Neuronal stem cell (in vitro differentiated cells): ENCODE measurements around the gene EGFL8.
A peak's percentile ranks its signal among the peaks of the same experiment; 100 is the strongest.

Experiments used
- DNase-seq: peaks from one replicate; pipeline ENCODE4 v3.0.0-alpha.2; 2013; ENCODE audit warnings: low spot score
- H2AFZ ChIP-seq: one replicate; pipeline ENCODE4 v1.6.1; 2013; ENCODE audit warnings: mild to moderate bottlenecking, low read length, inconsistent platforms
- H2AK5ac ChIP-seq: 2 replicates; pipeline ENCODE4 v1.6.1; 2013; ENCODE audit warnings: low read depth, mild to moderate bottlenecking, inconsistent platforms, low read length, moderate library complexity, mixed read lengths
- H2BK120ac ChIP-seq: 2 replicates; pipeline ENCODE4 v1.6.1; 2013; ENCODE audit warnings: low read depth, mild to moderate bottlenecking, inconsistent platforms, low read length, moderate library complexity, mixed read lengths
- H2BK12ac ChIP-seq: one replicate; pipeline ENCODE4 v1.6.1; 2013; ENCODE audit warnings: low read length, inconsistent platforms
- H2BK15ac ChIP-seq: 2 replicates; pipeline ENCODE4 v1.6.1; 2013; ENCODE audit warnings: mild to moderate bottlenecking, low read length, inconsistent platforms, mixed read lengths
- H2BK5ac ChIP-seq: one replicate; pipeline ENCODE4 v1.6.1; 2013; ENCODE audit warnings: inconsistent platforms, mild to moderate bottlenecking, low read length, moderate library complexity
- H3K14ac ChIP-seq: one replicate; pipeline ENCODE4 v1.6.1; 2013; ENCODE audit warnings: low read length, inconsistent platforms
- H3K18ac ChIP-seq: 2 replicates; pipeline ENCODE4 v1.6.1; 2013; ENCODE audit warnings: low read length, inconsistent platforms
- H3K23ac ChIP-seq: 2 replicates; pipeline ENCODE4 v1.6.1; 2013; ENCODE audit warnings: low read depth, mild to moderate bottlenecking, mixed read lengths, low read length, inconsistent platforms; ENCODE audit not compliant: poor library complexity
- H3K27ac ChIP-seq: replicated peaks from 3 replicates; pipeline ENCODE4 v1.5.1; 2013; ENCODE audit warnings: low read length, inconsistent platforms
- H3K27me3 ChIP-seq, 3 experiments: 2 replicates each; pipeline ENCODE4 v1.6.1; 2013; ENCODE audit warnings: low read length in 3 of 3, mild to moderate bottlenecking in 2 of 3, inconsistent platforms in 1 of 3, low read depth in 1 of 3, mixed read lengths in 1 of 3, moderate library complexity in 1 of 3; ENCODE audit not compliant: control insufficient read depth in 3 of 3, insufficient read depth in 3 of 3
- H3K36me3 ChIP-seq, 2 donors: replicated peaks in 1 of 2; 2 replicates each; pipeline ENCODE4 v1.6.1; 2013; ENCODE audit warnings: low read length in 2 of 2; ENCODE audit not compliant: control insufficient read depth in 2 of 2, insufficient read depth in 2 of 2
- H3K4ac ChIP-seq: 2 replicates; pipeline ENCODE4 v1.6.1; 2013; ENCODE audit warnings: inconsistent platforms, mild to moderate bottlenecking, low read length, moderate library complexity
- H3K4me1 ChIP-seq, 2 donors: 1 replicate in 1 of 2; 2 replicates in 1 of 2; pipeline ENCODE4 v1.6.1; 2013; ENCODE audit warnings: low read length in 2 of 2, low read depth in 1 of 2; ENCODE audit not compliant: control insufficient read depth in 2 of 2, insufficient read depth in 1 of 2
- H3K4me2 ChIP-seq: one replicate; pipeline ENCODE4 v1.6.1; 2013; ENCODE audit warnings: mild to moderate bottlenecking, low read length, inconsistent platforms; ENCODE audit not compliant: insufficient read depth, poor library complexity, severe bottlenecking
- H3K4me3 ChIP-seq, 2 donors: 2 replicates each; pipeline ENCODE4 v1.5.1; 2013; ENCODE audit warnings: low read length in 2 of 2, mild to moderate bottlenecking in 2 of 2, inconsistent platforms in 1 of 2, moderate library complexity in 1 of 2
- H3K79me1 ChIP-seq: one replicate; pipeline ENCODE4 v1.6.1; 2013; ENCODE audit warnings: low read depth, mild to moderate bottlenecking, inconsistent platforms, low read length, moderate library complexity
- H3K9ac ChIP-seq: one replicate; pipeline ENCODE4 v1.6.1; 2013; ENCODE audit warnings: mild to moderate bottlenecking, low read depth, low read length, inconsistent platforms; ENCODE audit not compliant: poor library complexity
- H3K9me3 ChIP-seq, 2 donors: replicated peaks in 1 of 2; 2 replicates each; pipeline versions ENCODE3 to v1.6.1; 2013; ENCODE audit warnings: low read length in 2 of 2, mild to moderate bottlenecking in 2 of 2, inconsistent platforms in 1 of 2, low read depth in 1 of 2, mixed read lengths in 1 of 2, moderate library complexity in 1 of 2; ENCODE audit not compliant: control insufficient read depth in 2 of 2, insufficient read depth in 1 of 2
- H4K8ac ChIP-seq: one replicate; pipeline ENCODE4 v1.6.1; 2013; ENCODE audit warnings: low read depth, mild to moderate bottlenecking, inconsistent platforms, low read length, moderate library complexity
- H4K91ac ChIP-seq: one replicate; pipeline ENCODE4 v1.6.1; 2013; ENCODE audit warnings: low read length, low read depth, mild to moderate bottlenecking, inconsistent platforms; ENCODE audit not compliant: poor library complexity
- WGBS, 2 donors: extraction: QIAGEN DNeasy Blood & Tissue Kit; methylation state at CpG; one replicate each; pipeline ENCODE4 v1.1.7; 2013; ENCODE audit warnings: missing lambda C conversion rate in 2 of 2, mixed read lengths in 1 of 2; ENCODE audit not compliant: insufficient read length in 2 of 2, insufficient replicate concordance in 1 of 2; ENCODE audit errors: extremely low coverage in 2 of 2; 5-methylcytosine and 5-hydroxymethylcytosine counted together

The EGFL8 gene

GRCh38 chr6:32126880-32127279 is 37.5 kb upstream of the EGFL8 start:
- H3K27ac ChIP-seq = no peak overlapping the region
- peak overlapping the region; percentile 88 for H3K9ac ChIP-seq
- H3K9me3 ChIP-seq = no peaks in the 10 kb centered on the region
- H2BK15ac ChIP-seq = no peak overlapping the region
- DNase-seq = no peak
- no peak overlapping the region for H2BK120ac ChIP-seq
- no peak overlapping the region for H2AK5ac ChIP-seq
- H2AFZ ChIP-seq = no peak overlapping the region
- peaks cover 11 to 18% of the 10 kb centered on the region in 2 donors for H3K4me1 ChIP-seq
- no peak overlapping the region for H3K23ac ChIP-seq
- peaks cover 17 to 43% of the 10 kb centered on the region in 2 donors for H3K36me3 ChIP-seq
- no peak overlapping the region for H2BK12ac ChIP-seq
- H3K4me2 ChIP-seq = no peak overlapping the region
- H4K8ac ChIP-seq = no peak overlapping the region
- H4K91ac ChIP-seq = no peak overlapping the region
- H3K27me3 ChIP-seq = no peaks in the 10 kb centered on the region
- H3K4me3 ChIP-seq = peak overlapping the region; percentile 93 to 97
- no peak overlapping the region for H3K18ac ChIP-seq
- no peak overlapping the region for H3K14ac ChIP-seq
- H2BK5ac ChIP-seq = no peak overlapping the region
- peaks cover 10% of the 10 kb centered on the region for H3K79me1 ChIP-seq
- no peak overlapping the region for H3K4ac ChIP-seq
- no CpG with 5 or more reads among the region's 8 CpGs for WGBS, 2 donors

- H3K4me2 ChIP-seq = peak overlapping the region; percentile 80
- H2AFZ ChIP-seq = peak overlapping the region; percentile 92
- H3K79me1 ChIP-seq = peaks cover 10% of the 10 kb centered on the region
- peak overlapping the region; percentile 88 for H3K9ac ChIP-seq
- peak overlapping the region; percentile 93 to 97 for H3K4me3 ChIP-seq
- no peak overlapping the region for H3K18ac ChIP-seq
- no CpG with 5 or more reads among the region's 9 CpGs for WGBS, 2 donors
- H3K14ac ChIP-seq = no peak overlapping the region
- no peak for DNase-seq
- peak overlapping the region; percentile 49 for H2AK5ac ChIP-seq
- H3K9me3 ChIP-seq = no peaks in the 10 kb centered on the region
- H2BK12ac ChIP-seq = no peak overlapping the region
- peak overlapping the region; percentile 92 for H2BK5ac ChIP-seq
- H3K23ac ChIP-seq = no peak overlapping the region
- H3K36me3 ChIP-seq = peaks cover 14 to 38% of the 10 kb centered on the region in 2 donors
- no peak overlapping the region for H4K91ac ChIP-seq
- no peak overlapping the region for H4K8ac ChIP-seq
- no peak overlapping the region for H3K4ac ChIP-seq
- no peak overlapping the region for H2BK15ac ChIP-seq
- peaks cover 11 to 18% of the 10 kb centered on the region in 2 donors for H3K4me1 ChIP-seq
- no peak overlapping the region for H2BK120ac ChIP-seq
- peak overlapping the region; percentile 96 for H3K27ac ChIP-seq
- no peaks in the 10 kb centered on the region for H3K27me3 ChIP-seq
Measured at GRCh38 chr6:32127409-32127716, 37.0 kb upstream of the EGFL8 start.

- no peak within 1 kb of the TSS for H3K4ac ChIP-seq
Measured at GRCh38 chr6:32127717-32128592, 36.4 kb upstream of the EGFL8 start, which contains the start of gene ATF6B. Gene ATF6B (minus strand): TSS chr6:32128246. CDS start chr6:32128207, 39 bp downstream.

GRCh38 chr6:32128751-32129296 is 35.6 kb upstream of the EGFL8 start:
- Histone ChIP-seq H2BK15ac (peak overlapping the region; percentile 88), H3K23ac (no peak overlapping the region), H3K9ac (no peak overlapping the region), H2BK5ac (no peak overlapping the region), H3K4me2 (no peak overlapping the region), H2AFZ (no peak overlapping the region), H3K14ac (no peak overlapping the region), H2AK5ac (peak overlapping the region; percentile 83), H3K4me1 (peaks cover 11 to 18% of the 10 kb centered on the region in 2 donors), H3K79me1 (peaks cover 7% of the 10 kb centered on the region), H2BK12ac (no peak overlapping the region), H3K27ac (no peak overlapping the region), H3K36me3 (peaks cover 12 to 29% of the 10 kb centered on the region in 2 donors), H3K4me3 (peak overlapping the region in 1 of 2 donors; percentile 64), H3K9me3 (no peaks in the 10 kb centered on the region), H4K8ac (no peak overlapping the region), H3K4ac (no peak overlapping the region), H4K91ac (no peak overlapping the region), H3K27me3 (no peaks in the 10 kb centered on the region), H3K18ac (no peak overlapping the region), H2BK120ac (no peak overlapping the region)
- no peak for DNase-seq
- WGBS, 2 donors = no CpG with 5 or more reads among the region's 13 CpGs

More at GRCh38 chr6:32127717-32128592, 36.4 kb upstream of the EGFL8 start, which contains the start of gene ATF6B:
- Histone ChIP-seq H2AFZ (peak within 1 kb of the TSS; percentile 92), H3K27me3 (no peaks in the 10 kb centered on the region), H3K18ac (peak within 1 kb of the TSS; percentile 100), H4K91ac (no peak within 1 kb of the TSS), H4K8ac (no peak within 1 kb of the TSS), H2BK5ac (peak within 1 kb of the TSS; percentile 92), H3K14ac (peak within 1 kb of the TSS; percentile 94), H3K4me2 (peak within 1 kb of the TSS; percentile 80), H3K27ac (peak within 1 kb of the TSS; percentile 96), H3K9ac (peak within 1 kb of the TSS; percentile 88), H2BK120ac (no peak within 1 kb of the TSS), H3K4me3 (peak within 1 kb of the TSS; percentile 93 to 97), H2BK15ac (peak within 1 kb of the TSS; percentile 88), H2BK12ac (no peak within 1 kb of the TSS), H3K79me1 (peaks cover 8% of the 10 kb centered on the region), H3K23ac (peak within 1 kb of the TSS; percentile 96), H2AK5ac (peak within 1 kb of the TSS; percentile 83), H3K36me3 (peaks cover 14 to 35% of the 10 kb centered on the region in 2 donors), H3K4me1 (peaks cover 11 to 18% of the 10 kb centered on the region in 2 donors), H3K9me3 (no peaks in the 10 kb centered on the region)
- no CpG with 5 or more reads among the region's 44 CpGs for WGBS, 2 donors
- peak; percentile 98 for DNase-seq
